ENCODE data around the gene ARID1B. TPM values are rescaled to one million over a fixed set of nuclear protein-coding genes. Genes with fewer than 3 reads are reported as not detected.
A peak's percentile ranks its signal among the peaks of the same experiment; 100 is the strongest.

ARID1B gene
- total and polyA plus RNA-seq, 2 donors (not counting 1 experiment from before 2014, with no cell fraction given): 47.2 to 280 TPM

DNA sequence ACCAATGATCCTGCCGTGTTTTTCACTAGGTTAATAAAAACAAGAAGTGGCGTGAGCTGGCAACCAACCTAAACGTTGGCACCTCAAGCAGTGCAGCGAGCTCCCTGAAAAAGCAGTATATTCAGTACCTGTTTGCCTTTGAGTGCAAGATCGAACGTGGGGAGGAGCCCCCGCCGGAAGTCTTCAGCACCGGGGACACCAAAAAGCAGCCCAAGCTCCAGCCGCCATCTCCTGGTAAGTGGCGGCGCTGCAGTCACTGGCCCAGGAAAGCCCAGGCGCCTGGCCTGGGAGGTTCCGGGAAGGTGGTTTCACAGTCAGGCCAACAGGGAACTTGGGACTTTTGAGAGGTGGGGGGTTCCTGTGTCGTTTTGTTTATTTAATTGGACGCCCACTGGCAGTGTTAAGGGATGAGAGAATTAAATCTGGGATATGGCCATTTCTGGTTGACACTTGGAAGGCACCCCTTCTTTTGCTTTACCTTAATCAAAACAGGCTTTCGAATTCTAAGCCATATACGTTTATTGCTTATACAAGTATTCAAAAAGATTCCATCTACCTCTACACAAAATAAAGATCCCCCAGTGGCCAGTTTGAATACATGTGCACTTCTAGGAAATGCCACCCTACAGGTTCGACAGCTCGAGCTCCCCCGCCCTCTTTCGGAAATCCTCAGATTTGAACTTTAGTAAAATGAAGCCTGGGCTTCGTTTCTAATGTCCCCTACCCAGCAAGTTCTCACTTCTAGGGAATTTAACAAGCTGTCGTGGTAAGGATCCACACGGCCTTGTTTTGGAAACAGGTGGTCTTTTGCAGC is 407.2 kb downstream of the ARID1B start:
- Histone ChIP-seq H3K27me3 (replicated peaks in 1 of 4; ENCODE audit: control extremely low read depth in 1 of 4, control insufficient read depth in 3 of 4, insufficient read depth in 4 of 4, low read length in 3 of 4) (no peaks in the 10 kb centered on the region), H3K79me2 (ENCODE audit: control insufficient read depth, insufficient read depth, low read length) (peaks cover 3% of the 10 kb centered on the region), H4K20me1 (ENCODE audit: control insufficient read depth, insufficient read depth, low read length, poor library complexity, severe bottlenecking) (peaks cover 5% of the 10 kb centered on the region), H2AFZ (ENCODE audit: insufficient read depth, low read depth, low read length, poor library complexity, severe bottlenecking) (no peak overlapping the region), H3K9ac (ENCODE audit: low read length) (no peak overlapping the region), H3K4me3 (ENCODE audit: control extremely low read depth in 1 of 5, extremely low read depth in 1 of 5, insufficient read depth in 1 of 5, low read depth in 2 of 5, low read length in 4 of 5) (no peak overlapping the region), H3K27ac (ENCODE audit: low read length in 2 of 2) (no peak overlapping the region), H3K4me2 (replicated peaks; ENCODE audit: low read depth, low read length, poor library complexity, severe bottlenecking) (no peak overlapping the region), H3K9me3 (ENCODE audit: control extremely low read depth in 1 of 3, control insufficient read depth in 2 of 3, insufficient read depth in 1 of 3, low read length in 2 of 3) (no peaks in the 10 kb centered on the region), H3K4me1 (ENCODE audit: control insufficient read depth in 2 of 2, insufficient read depth in 2 of 2, low read length in 2 of 2) (no peaks in the 10 kb centered on the region), H3K36me3 (replicated peaks in 1 of 2; ENCODE audit: control extremely low read depth in 1 of 2, control insufficient read depth in 1 of 2, extremely low read depth in 1 of 2, insufficient read depth in 2 of 2, low read length in 1 of 2) (peaks cover 10 to 84% of the 10 kb centered on the region in 2 experiments)
- peak; percentile 51 for DNase-seq
- ChIA-PET CTCF (interaction anchor here (0.6 to 2.4 kb wide), 5 partner anchors 19 to 795 kb away, joined by 3 to 12 read pairs (median 4); no protein-coding TSS in a partner anchor), POLR2A (no interaction called here)
- Mint-ChIP-seq H3K4me1 (peaks cover 2% of the 10 kb centered on the region), H3K4me3 (no peak overlapping the region), H3K9me3 (ENCODE audit: insufficient read depth) (no peaks in the 10 kb centered on the region), H3K27me3 (no peaks in the 10 kb centered on the region), H3K27ac (no peak overlapping the region)
- TF ChIP-seq, protein P1, sequence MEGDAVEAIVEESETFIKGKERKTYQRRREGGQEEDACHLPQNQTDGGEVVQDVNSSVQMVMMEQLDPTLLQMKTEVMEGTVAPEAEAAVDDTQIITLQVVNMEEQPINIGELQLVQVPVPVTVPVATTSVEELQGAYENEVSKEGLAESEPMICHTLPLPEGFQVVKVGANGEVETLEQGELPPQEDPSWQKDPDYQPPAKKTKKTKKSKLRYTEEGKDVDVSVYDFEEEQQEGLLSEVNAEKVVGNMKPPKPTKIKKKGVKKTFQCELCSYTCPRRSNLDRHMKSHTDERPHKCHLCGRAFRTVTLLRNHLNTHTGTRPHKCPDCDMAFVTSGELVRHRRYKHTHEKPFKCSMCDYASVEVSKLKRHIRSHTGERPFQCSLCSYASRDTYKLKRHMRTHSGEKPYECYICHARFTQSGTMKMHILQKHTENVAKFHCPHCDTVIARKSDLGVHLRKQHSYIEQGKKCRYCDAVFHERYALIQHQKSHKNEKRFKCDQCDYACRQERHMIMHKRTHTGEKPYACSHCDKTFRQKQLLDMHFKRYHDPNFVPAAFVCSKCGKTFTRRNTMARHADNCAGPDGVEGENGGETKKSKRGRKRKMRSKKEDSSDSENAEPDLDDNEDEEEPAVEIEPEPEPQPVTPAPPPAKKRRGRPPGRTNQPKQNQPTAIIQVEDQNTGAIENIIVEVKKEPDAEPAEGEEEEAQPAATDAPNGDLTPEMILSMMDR (IDR thresholded peaks at IDR 0.05): peak; percentile 76
- no peak for TF ChIP-seq EZH2 (IDR thresholded peaks at IDR 0.05; ENCODE audit: borderline replicate concordance, insufficient read depth, low read depth, low read length, poor library complexity, severe bottlenecking)
- intact Hi-C loops (cut with micrococcal nuclease): loop anchor here (1.0 to 5.0 kb wide), 3 partner anchors 150 to 1857 kb away; no protein-coding TSS in a partner anchor
- ATAC-seq (ENCODE audit: low read depth): no peak
- WGBS (ENCODE audit: insufficient coverage): 88% methylated on average over 20 of the region's 25 CpGs

DNA sequence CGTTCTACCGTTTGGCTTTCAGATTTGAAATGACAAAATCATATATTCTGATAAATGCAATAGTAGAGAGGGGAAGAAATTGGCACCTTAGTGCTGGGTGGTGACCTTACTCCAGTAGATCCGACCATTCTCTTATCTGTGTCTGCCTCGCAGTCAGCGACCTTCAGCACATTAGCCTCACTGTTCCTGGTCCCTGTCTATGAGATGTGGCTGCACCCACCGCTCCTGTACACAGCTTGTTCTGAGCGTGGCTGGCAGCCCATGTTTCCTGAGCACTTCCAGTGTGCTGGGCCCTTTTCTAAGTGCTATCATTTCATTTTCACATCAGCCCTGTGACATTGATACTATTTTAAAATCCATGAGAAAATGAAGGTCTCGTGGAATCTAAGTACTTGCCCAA is 408.0 kb downstream of the ARID1B start:
- no peak for DNase-seq
- Mint-ChIP-seq H3K27me3 (no peaks in the 10 kb centered on the region), H3K4me3 (no peak overlapping the region), H3K27ac (peak overlapping the region; percentile 65), H3K4me1 (peaks cover 2% of the 10 kb centered on the region), H3K9me3 (ENCODE audit: insufficient read depth) (no peaks in the 10 kb centered on the region)
- no peaks in the 10 kb centered on the region for H3K4me1 ChIP-seq (ENCODE audit: control insufficient read depth in 2 of 2, insufficient read depth in 2 of 2, low read length in 2 of 2)
- ATAC-seq (ENCODE audit: low read depth): no peak
- WGBS (ENCODE audit: insufficient coverage): 98% methylated on average over 5 of the region's 8 CpGs
- H3K27me3 ChIP-seq (replicated peaks in 1 of 4; ENCODE audit: control extremely low read depth in 1 of 4, control insufficient read depth in 3 of 4, insufficient read depth in 4 of 4, low read length in 3 of 4): no peaks in the 10 kb centered on the region
- H3K9ac ChIP-seq (ENCODE audit: low read length): no peak overlapping the region
- no peak overlapping the region for H3K4me3 ChIP-seq (ENCODE audit: control extremely low read depth in 1 of 5, extremely low read depth in 1 of 5, insufficient read depth in 1 of 5, low read depth in 2 of 5, low read length in 4 of 5)
- H3K36me3 ChIP-seq (replicated peaks in 1 of 2; ENCODE audit: control extremely low read depth in 1 of 2, control insufficient read depth in 1 of 2, extremely low read depth in 1 of 2, insufficient read depth in 2 of 2, low read length in 1 of 2): peaks cover 10 to 91% of the 10 kb centered on the region in 2 experiments
- CTCF ChIA-PET: interaction anchor here (1.3 to 2.4 kb wide), 3 partner anchors 151 to 622 kb away, joined by 4 to 12 read pairs (median 5); no protein-coding TSS in a partner anchor
- TF ChIP-seq, protein P1 (IDR thresholded peaks at IDR 0.05): no peak
- TF ChIP-seq EZH2 (IDR thresholded peaks at IDR 0.05; ENCODE audit: borderline replicate concordance, insufficient read depth, low read depth, low read length, poor library complexity, severe bottlenecking): no peak
- H3K4me2 ChIP-seq (replicated peaks; ENCODE audit: low read depth, low read length, poor library complexity, severe bottlenecking): no peak overlapping the region
- no peak overlapping the region for H3K27ac ChIP-seq (ENCODE audit: low read length in 2 of 2)
- no peaks in the 10 kb centered on the region for H3K9me3 ChIP-seq (ENCODE audit: control extremely low read depth in 1 of 3, control insufficient read depth in 2 of 3, insufficient read depth in 1 of 3, low read length in 2 of 3)
- H4K20me1 ChIP-seq (ENCODE audit: control insufficient read depth, insufficient read depth, low read length, poor library complexity, severe bottlenecking): peaks cover 5% of the 10 kb centered on the region
- no peak overlapping the region for H2AFZ ChIP-seq (ENCODE audit: insufficient read depth, low read depth, low read length, poor library complexity, severe bottlenecking)
- intact Hi-C loops (cut with micrococcal nuclease): loop anchor here (2.0 kb wide), 1 partner anchor 620 kb away; no protein-coding TSS in a partner anchor
- POLR2A ChIA-PET: no interaction called here
- H3K79me2 ChIP-seq (ENCODE audit: control insufficient read depth, insufficient read depth, low read length): peaks cover 3% of the 10 kb centered on the region
